AG09309 (cell line): ENCODE results near the gene DNAJC4.

Source experiments
- DNase-seq: peaks from one replicate; pipeline ENCODE4 v3.0.0-alpha.2; 2010; ENCODE audit warnings: low read depth
- H3K4me3 ChIP-seq: 2 replicates; pipeline ENCODE4 v1.5.1; 2011; ENCODE audit warnings: mild to moderate bottlenecking, low read depth, low read length, moderate library complexity; ENCODE audit not compliant: control insufficient read depth
- CTCF ChIP-seq: IDR thresholded peaks from 2 replicates; pipeline ENCODE4 v1.5.1; 2011; ENCODE audit warnings: mild to moderate bottlenecking, low read depth, low read length, inconsistent platforms; ENCODE audit not compliant: insufficient read depth, control insufficient read depth; ENCODE audit errors: missing control alignments

DNAJC4 gene

GRCh38 chr11:64258946-64259532 lies 28.7 kb downstream of the DNAJC4 start:
- DNase-seq, result no peak
- TF ChIP-seq CTCF, result no peak
- H3K4me3 ChIP-seq, result no peak overlapping the region

DNA sequence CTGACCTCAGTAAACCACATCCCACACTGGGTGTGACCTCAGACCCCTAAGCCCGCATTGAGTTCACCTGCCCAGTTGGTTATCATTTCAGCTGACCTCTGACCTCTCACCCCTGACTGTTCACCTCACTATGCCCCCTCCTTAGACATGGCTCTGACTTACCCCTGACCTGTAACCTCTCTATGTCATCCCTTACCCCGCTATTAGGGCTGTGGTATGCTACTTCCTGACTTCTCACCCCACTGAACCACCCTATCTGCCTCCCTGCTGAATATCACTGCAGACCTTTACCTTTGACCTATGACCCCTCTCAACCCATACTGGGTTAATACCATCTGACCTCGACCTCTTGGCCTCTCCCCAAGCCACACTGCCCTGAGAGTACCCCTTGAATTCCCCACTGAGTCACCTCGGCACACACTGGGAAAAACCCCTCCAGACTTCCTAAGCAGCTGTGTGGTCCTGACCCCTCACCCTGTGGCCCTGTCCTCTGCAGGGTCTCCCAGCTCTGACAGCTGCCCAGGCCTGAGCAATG lies 29.3 kb downstream of the DNAJC4 start:
- DNase-seq, result no peak
- TF ChIP-seq CTCF, result no peak
- no peak overlapping the region for H3K4me3 ChIP-seq

GRCh38 chr11:64260147-64260708 lies 29.9 kb downstream of the DNAJC4 start:
- no peak for TF ChIP-seq CTCF
- no peak for DNase-seq
- no peak overlapping the region for H3K4me3 ChIP-seq

- no peak for DNase-seq
- H3K4me3 ChIP-seq, result no peak overlapping the region
- TF ChIP-seq CTCF, result no peak
These were observed 31.3 kb downstream of the DNAJC4 start for GRCh38 chr11:64261556-64262080.

DNA sequence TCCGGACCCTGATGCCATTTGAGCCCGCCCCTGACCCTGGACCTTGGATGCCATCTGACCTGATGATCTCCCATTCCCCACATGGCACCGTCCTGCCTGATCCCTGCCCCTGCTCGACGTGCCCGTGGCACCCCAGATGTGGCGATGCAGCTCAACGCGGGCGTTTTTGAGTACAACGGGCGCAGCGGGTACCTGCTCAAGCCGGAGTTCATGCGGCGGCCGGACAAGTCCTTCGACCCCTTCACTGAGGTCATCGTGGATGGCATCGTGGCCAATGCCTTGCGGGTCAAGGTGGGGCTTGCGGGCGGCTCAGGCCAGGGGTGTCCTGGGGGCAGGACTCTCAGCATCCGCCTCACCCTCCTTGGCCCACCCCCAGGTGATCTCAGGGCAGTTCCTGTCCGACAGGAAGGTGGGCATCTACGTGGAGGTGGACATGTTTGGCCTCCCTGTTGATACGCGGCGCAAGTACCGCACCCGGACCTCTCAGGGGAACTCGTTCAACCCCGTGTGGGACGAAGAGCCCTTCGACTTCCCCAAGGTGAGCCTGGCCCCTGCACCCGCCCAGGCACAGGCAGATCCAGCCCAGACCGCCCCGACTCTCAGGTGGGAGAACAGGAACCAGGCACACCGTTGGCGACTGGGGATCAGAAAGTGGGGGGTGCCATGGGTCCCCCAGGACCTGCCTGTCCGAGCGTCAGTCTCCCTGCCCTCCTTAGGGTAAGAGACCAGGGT lies 32.1 kb downstream of the DNAJC4 start:
- no peak for TF ChIP-seq CTCF
- no peak for DNase-seq
- no peak overlapping the region for H3K4me3 ChIP-seq

- no peak overlapping the region for H3K4me3 ChIP-seq
- no peak for TF ChIP-seq CTCF
- DNase-seq, result no peak
These were observed 32.9 kb downstream of the DNAJC4 start for GRCh38 chr11:64263021-64263946.
